ENCODE data around the gene COL28A1.

The COL28A1 gene

DNA sequence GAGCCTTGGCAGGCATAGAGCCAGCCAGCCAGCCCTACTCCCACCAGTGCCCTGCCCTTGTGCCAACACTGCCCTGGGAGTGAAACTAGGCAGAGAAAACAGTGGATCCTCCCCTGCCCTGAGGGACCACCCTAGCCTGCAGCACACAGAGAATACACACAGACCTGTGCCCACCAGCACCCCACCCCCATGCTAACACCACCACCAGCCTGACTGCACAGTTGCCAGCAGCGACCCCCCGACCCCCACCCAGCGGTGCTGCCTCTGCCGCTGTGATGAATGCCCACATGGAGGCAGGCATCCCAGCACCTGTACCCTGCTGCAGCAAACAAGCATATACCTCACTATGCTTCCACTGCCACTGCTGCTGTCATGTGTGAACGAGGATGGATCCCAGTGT, 21.6 kb upstream of the COL28A1 start:
- DNase-seq, result no peak

DNA sequence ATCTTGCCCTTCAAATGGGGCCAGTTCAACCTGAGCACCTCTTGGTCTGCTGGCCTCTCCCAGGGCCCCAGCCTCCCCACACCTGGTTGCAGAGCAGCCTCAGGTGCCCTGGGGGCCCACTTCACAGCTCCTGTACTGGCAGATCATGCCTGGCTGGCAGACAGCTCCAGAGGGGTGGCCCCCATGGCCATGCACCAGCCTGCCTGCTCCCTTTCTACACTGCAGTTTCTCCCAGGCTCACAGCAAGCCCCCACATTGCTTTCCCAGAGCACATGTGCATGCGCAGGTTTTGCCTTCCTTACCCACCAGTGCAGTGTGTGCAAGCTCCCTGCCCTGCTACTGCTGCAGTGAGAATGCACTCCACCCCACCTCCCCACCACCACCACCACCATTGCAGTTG, 21.2 kb upstream of the COL28A1 start:
- no peak for DNase-seq

DNA sequence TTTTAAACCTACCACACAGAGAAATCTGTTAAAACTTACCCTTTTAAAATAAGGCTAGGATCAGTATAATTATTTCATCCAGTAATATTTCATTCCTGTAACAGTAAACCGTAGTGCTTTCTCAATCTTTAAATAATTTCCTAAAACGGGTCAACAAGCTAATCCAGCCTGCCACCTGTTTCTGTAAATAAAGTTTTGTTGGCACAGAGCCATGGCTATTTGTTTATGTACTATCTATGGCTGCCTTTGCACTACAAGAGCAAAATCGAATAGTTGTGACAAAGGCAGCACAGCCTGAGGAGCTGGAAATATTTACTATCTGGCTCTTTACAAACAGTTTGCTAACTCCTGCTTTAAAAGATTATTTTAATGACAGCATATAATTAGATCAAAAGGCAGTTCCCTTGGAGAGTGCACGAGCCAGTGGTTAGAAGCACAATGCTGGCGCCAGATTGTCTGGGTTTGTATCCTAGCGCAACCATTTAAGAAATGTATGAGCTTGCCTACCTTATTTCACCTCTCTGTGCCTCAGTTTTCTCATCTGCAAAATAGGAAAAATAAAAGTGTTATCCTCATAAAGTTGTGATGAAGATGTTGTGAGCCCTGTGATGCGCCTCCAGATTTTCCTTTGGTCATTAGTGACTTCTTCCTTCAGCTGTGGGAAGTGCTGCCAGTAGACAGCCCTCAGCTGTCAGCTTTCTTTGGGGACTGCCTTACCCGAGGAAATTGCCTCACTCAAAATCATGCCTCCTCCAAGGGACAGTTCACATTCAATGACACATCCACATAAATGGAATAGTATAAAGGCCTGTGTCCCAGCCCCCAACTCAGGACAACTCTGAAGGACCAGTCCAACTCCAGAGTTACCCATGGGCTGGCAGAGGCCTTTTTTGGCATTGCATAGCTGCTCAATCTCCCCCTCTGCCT, 19.2 kb upstream of the COL28A1 start:
- DNase-seq, result peak; percentile 99

DNA sequence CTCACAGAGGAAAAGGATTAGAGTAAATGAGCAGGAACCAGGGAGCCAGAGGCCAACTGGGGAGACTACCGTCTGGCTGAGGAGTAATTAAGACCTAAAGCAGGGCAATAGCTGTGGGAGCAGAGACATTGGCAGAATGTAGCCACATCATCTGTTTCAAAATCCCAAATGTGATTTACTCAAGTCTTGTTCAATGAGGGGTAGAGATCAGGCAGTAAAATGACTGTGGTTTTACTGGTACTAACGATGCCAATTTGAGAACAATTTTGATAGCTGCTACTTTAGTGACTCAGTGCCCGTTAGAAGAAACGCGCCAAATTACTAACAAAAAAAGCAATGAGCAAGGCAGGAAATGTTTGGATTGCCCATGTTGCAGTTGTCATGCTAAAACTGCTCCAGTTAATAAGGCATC, 18.4 kb upstream of the COL28A1 start:
- peak; percentile 60 for DNase-seq

DNA sequence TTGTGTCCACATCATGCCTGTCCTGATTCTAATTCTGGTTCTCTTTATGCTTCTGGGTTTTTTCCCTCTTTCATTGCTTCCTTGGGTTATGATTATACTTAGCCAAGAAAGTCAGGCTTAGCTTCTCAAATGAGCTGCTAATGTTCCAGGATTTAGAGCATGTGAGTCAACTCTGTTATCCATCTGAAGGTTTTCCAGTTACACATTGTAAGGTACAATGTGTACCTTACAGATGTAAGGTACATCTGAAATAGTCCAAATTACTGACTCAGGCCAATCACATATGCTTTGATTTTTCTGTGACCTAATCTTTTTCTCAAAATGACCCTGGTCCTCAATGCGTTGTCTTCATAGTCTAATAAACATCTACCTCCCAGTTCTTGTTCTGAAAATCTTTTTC, 17.7 kb upstream of the COL28A1 start:
- no peak for DNase-seq

DNA sequence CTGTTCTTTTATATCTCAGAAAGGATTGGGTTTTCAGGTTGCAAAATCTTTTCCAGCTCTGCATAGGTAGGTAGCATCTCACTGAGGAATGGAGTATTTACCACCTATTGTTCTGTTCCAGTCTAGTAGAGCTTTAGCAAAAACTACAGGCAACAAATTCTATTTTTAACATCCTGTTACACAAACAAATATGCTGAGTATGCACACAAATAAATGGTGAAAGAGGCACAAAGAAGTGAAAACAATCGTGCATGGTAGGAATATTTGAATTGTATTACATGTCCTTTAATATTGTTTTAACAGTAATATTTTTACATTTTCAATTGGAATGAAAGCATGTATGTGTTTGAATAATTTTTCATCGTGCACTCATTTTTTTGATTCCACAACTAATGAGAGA, 16.5 kb upstream of the COL28A1 start:
- no peak for DNase-seq

DNA sequence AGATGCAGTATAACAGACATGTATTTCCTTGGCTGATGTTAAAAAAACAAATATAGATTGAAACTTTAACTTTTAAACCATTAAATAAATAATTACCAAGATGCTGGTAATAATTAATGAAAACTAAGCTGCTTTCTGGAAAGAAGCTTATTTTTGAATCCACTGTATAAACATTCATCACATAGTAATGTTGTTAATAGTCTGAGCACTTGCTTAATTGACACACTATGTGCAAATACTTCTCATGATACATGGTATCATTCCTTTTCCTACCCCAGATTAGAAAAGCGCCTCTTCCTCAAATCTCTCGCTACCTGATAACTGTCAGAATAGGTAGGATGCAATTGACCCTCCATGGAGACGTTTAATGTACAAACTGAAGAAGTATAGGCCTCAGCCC, 15.0 kb upstream of the COL28A1 start:
- DNase-seq, result no peak

DNA sequence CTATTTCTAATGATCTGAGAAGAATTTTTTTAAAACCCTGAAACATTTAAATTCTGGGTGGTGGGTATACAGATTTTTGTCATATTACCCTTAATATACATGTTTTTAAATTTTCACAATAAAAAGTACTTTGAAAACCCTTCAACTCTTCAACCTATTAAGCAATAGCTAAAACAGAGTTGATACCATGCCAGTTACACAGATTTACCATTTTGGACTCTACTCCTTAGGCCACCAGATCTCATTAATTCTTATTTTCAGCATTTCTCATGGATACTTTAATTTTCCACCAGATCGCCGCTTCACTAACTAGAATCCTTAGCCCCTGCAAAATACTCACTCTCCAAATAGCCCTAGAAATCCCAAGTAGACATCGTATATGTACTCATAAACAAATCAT, 12.7 kb upstream of the COL28A1 start:
- DNase-seq, result no peak

DNA sequence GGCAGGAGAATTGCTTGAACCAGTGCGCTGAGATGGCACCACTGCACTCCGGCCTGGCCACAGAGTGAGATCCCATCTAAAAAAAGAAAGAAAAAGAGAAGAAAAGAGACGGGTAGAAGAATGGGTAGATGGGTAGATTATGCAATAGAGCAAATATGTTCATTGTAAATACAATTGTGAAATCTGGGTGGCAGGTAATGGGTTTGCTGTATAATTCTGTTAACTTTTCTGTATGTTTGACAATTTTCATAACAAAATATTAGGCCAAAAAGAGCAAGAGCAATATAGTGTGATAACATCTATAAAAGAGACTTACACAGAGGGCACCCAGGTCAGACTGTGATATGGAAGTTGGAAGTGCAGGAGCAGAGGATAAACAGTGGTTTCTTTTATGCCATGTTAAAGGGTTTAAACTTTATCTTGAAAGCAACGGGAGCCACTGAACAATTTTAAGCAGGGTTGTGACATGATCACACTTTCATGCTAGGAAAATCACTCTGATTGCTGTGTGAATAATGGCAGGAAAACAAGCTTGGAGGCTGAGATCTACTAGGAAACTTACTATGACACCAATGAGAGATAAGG, 6.7 kb upstream of the COL28A1 start:
- no peak for DNase-seq

DNA sequence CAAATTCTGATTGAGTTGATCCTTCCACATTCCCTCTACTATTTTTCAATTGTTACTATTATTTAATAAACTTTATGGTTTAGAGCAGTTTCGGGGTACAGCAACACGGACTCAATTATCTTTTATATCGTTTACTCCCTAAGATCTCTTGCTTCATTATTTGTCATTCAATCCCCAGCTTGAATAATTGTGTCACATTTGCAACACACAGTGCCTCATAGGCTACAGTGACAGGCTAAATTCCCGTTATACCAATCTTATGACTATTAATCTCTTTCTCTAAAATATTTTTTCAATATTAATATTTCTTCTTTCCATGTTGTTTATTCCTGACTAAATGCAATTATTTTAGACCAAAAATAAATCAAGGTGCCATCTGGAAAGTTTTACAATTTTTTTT, 4.0 kb upstream of the COL28A1 start:
- DNase-seq, result no peak

DNA sequence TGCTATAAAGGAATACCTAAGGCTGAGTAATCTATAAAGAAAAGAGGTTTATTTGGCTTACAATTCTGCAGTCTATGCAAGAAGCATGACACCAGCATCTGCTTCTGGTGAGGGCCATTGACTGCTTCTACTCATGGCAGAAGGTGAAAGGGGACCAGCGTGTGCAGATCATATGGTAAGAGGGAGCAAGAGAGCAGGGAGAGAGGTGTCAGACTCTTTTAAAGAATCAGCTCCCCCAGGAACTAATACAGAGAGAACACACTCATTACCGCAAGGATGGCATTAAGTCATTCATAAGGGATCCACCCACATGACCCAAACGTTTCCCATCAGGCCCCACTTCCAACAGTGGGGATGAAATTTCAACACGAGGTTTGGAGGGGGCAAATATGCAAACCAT, 3.5 kb upstream of the COL28A1 start:
- DNase-seq, result no peak

DNA sequence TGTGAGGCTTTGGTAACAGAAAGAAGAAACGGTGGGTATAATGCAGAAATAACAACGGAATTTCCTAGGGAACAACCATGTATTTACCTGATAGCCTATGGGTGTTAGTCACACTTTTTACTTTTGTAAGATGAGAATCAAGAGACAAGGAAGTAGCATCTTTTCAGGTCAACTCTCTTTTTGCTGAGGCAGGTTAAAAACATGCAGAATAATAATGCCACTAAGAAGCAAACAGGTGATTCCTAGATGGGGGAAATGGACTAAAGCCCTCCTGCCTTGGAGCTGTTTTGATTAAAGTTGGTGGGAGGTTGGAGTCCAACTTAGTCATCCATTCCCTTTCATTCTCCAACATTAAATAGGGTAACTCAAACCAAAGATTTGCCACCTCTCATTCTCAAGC, 2.0 kb upstream of the COL28A1 start:
- DNase-seq, result no peak

DNA sequence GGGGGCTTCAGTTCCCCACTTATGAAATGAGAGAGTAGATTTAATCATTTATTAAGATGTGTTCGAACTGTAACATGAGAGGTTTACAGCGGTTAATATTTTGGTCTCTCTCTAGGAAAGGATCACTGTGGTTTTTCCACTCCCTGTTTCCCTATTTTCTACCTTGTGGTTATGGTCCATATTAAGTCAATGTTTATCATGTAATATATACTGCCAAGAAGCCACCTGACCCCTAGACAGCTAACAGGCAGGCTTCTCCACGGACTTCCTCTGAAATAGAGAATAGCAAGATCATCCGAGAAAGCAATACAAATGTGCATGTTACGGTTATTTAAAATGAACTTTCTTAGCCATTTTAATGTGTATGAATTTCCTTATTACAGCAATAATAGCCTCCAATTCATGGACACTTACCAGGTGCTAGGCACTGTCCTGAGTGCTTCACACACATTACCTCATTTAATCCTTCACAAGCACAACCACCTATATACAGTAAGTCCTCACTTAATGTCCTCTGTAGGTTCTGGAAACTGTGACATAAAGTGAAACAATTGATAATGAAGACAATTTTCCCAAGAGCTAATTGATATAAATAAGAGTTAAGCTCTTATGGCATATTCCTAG, 835 bp upstream of the COL28A1 start:
- no peak for DNase-seq

DNA sequence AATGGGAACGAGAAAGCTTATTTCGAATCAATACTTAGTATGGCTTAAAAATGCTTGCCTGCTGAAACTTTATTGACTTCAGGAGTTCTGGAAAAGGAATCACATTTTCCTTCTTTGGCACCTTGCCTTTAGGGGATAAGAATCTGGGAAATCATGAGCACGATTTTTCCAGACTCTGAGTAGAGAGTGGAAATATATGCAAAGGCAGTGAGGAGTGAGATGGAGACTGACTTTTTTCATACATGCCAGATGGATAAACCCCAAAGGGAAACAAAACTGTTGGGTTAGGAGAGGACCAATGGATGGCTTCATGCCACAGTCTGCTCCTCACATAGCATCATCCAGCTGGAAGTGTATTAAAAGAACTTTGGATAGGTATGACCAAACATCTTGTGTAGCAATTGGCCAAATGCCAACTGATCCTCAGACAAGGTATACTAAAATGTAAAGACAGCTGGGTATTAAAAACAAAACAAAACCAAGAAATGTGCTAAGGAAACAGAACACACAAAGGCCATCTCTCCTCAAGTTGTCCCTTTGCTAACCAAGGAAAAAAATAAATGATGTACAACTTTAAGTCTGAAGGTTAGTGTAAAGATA, 1.7 kb downstream of the COL28A1 start:
- DNase-seq, result no peak

DNA sequence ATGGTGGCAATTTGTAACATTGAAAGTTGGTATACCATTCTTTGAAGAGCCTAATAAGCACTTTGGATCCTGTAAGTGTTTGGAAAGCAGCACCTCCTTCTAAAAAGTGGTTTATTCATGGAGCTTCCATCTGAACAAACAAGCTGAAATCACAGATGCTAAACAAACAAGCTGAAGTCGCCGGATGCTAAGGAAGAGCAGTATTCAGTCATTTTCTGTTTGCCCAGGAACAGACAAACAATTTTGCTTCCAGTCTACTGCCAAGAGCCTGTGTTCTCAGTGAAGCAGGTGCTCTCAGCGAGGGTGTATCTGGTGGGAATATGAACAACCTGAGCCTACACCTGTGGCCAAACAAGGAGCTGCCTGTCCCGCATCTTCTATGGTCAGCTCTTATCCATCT, 6.3 kb downstream of the COL28A1 start:
- peak; percentile 87 for DNase-seq

DNA sequence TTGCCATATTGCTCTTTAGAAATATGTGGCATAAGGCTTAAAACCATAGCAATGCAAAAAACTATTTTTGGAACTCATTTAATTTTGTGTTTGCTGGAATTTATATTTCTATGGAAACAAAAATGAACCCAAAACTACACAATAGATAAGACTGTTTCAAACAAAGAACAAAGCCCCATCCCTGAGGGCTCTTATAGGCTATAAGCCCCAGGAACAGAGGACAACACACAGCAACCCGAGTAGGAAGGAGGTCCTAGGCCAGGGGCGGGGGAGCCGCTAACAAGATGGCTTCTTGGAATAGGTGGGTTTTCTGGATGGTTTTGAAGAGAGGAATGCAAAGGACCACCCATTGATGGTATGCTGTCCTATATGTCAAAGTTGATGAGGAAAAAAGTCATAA, 8.6 kb downstream of the COL28A1 start:
- DNase-seq, result no peak

DNA sequence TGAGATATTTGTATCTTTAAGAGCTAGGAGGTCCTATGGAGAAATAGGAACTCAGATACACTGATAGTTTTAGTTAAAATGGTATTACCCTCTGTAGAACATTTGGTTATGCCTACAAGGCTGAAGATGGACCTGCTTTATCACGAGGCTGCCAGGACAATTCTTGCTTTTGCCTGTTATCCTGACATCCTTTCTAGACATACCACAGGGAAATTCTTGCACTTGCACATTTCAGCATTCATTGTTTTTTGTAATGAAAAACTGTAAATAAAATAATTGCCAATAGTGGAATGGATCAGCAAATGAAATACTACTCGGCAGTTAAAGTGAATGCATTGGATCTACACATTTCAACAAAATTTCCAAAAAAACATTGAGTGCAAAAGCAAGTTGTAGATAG, 9.7 kb downstream of the COL28A1 start:
- no peak for DNase-seq

DNA sequence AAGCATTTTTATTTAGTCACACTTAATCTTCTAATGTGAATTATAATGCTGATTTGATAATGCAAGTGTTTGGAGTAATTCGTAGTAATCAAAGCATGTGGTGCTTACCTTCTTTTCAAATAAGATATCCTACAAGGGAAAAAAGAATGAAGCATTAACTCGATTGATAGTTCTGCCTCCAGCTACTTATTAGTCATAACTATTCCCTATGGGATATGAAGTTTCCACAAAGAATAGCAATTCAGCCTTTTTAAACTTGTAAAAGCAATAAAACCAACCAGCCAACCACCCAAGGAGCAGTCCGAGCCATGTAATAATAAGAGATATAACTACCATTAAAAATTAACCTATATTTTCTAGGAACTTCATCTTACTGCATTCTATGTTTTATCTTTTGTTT, 11.6 kb downstream of the COL28A1 start:
- no peak for DNase-seq

DNA sequence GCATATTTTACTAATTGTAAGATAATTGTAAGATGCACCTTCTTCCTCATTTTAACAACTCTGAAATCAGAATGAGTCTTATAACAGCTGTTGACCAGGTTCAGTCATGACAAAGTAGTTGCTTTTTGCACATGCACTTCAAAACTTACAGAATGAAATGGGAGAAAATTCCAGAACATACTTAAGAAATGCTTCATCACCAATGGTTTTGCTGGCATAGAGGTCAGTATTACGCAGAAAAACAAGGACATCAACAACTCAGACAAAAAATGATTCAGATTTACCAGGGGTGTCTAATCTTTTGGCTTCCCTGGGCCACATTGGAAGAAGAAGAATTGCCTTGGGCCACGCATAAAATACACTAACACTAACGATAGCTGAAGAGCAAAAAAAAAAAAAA, 13.3 kb downstream of the COL28A1 start:
- no peak for DNase-seq

DNA sequence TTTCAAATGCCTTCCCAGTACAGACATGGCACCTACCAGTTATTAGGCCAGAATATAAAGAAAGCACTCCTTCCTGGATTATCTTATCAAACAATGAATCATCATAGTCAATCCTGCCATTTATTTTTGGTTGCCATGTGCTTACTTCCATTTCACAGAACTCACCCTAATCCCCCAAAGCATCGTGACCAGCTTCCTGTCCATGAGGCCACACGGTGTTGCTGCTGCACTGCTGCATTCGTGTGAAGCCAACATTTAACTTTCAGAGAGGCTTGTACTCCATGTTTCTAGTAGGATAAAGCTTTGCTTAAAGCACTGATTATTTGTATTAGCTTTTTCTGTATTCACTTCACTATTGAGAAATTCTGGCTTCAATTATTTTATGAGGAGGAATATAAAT, 14.4 kb downstream of the COL28A1 start:
- no peak for DNase-seq

DNA sequence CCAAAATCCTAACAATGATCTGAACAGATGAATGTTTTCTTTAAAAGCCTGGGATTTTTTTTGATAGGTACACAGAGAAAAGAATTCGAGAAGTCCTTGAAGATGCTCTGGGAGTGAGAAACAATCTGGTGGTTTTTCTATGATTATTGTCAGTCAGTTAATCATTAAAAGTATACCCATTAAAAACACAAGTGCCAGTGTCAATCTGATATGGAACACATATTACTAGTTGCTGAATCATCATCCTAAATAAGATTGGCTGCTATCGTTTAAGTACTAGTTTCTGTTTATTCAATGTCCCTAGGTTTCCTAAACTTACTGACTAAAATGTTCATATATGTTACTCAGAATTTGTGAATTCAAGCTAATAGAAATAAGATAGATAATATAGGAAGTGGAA, 16.1 kb downstream of the COL28A1 start:
- no peak for DNase-seq

DNA sequence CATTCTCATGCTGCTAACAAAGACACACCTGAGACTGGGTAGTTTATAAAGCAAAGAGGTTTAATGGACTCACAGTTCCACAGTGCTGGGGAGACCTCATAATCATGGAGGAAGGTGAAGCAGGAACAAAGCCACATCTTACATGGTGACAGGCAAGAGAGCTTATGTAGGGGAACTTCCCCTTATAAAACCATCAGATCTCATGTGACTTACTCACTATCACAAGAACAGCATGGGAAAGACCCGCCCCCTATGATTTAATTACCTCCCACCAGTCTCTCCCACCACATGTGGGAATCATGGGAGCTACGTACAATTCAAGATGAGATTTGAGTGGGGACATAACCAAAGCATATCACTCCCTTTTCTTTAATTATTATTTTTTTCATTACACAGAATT, 16.6 kb downstream of the COL28A1 start:
- no peak for DNase-seq

DNA sequence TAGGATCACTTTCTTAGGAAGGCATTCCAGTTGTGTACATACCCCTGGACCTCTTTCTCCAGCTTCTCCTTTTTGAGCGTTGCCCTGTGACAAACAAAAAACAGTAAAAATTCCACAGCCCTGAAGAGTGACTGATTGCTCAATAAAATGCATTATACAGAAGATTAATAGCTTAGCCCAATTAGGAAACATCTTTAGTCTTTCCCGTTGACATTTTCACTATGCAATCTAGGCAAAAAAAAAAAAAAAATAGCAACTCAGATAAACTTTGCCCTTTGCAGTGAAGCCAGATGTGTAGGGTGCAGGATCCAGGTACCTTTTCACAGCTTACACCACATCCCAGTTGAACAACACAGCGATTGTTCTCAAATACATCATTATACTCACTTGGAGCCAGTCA, 17.9 kb downstream of the COL28A1 start:
- DNase-seq, result no peak

DNA sequence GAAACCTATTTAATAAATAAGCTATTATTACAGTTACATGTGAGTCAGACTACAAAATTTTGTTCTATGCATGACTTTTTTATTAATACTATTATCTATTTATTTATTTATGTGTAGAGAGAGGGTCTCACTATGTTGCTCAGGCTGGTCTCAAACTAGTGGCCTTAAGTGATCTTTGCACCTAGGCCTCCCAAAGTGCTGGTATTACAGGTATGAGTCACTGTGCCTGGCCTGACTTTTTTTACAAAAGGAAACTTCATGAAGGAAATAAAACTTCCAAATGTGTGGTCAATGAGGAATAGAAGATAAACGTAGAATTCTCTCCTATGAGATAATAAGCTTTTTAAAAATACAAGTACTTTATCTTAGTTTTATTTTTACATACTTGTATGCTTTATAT, 19.0 kb downstream of the COL28A1 start:
- DNase-seq, result no peak

Data from NCI-H1417 treated with DMSO at 0.1 percent for 48 hours (cell line).